ENCODE data around the gene AACS. TPM values are rescaled to one million over a fixed set of nuclear protein-coding genes. Genes with fewer than 3 reads are reported as not detected.

Gene AACS, protein sequence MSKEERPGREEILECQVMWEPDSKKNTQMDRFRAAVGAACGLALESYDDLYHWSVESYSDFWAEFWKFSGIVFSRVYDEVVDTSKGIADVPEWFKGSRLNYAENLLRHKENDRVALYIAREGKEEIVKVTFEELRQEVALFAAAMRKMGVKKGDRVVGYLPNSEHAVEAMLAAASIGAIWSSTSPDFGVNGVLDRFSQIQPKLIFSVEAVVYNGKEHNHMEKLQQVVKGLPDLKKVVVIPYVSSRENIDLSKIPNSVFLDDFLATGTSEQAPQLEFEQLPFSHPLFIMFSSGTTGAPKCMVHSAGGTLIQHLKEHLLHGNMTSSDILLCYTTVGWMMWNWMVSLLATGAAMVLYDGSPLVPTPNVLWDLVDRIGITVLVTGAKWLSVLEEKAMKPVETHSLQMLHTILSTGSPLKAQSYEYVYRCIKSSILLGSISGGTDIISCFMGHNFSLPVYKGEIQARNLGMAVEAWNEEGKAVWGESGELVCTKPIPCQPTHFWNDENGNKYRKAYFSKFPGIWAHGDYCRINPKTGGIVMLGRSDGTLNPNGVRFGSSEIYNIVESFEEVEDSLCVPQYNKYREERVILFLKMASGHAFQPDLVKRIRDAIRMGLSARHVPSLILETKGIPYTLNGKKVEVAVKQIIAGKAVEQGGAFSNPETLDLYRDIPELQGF
- total RNA-seq, result 24.5 and 30.3 TPM in 2 replicates

DNA sequence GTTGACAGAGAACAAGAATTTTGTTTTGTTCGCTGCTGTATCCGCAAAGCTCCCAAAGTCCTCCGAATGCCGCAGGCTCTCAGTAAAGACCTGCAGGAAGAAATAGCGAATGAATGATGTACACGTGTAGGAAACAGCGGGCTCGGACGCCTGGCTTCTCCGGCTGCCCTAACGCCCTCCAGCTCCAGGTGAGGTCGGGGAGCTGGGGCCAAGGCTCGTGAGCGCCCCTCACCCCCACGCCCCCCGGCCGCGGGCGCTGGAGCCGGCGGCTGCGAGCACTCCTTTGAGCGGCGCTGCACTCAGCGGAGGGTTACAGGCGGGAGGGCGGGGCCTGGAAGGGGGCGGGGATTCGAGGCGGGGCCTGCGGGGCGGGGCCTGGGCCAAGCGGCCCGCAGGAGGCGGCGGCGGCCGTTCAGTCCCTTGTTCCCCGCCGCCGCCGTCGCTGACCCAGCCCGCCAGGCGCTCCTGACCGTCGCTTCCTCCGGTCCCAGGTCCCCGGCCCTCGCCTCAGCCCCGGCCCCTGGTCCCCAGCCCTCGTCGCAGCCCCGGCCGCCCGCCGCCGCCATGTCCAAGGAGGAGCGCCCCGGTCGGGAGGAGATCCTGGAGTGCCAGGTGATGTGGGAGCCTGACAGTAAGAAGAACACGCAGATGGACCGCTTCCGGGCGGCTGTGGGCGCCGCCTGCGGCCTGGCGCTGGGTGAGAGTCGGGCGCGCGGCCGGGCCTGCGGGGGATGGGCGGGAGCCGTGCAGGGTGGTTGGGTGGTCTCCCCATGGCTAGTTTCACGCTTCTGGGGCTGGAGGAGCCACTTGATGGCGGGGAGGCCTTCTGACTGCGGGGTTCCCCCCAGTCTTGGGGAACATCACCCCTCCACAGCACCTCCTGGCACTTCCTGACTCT is at the start of gene AACS:
Gene AACS, plus strand, starts transcription at position 415 of the 898 bp plus-strand sequence. Its CDS starts 150 bp downstream, at position 565.

DNA sequence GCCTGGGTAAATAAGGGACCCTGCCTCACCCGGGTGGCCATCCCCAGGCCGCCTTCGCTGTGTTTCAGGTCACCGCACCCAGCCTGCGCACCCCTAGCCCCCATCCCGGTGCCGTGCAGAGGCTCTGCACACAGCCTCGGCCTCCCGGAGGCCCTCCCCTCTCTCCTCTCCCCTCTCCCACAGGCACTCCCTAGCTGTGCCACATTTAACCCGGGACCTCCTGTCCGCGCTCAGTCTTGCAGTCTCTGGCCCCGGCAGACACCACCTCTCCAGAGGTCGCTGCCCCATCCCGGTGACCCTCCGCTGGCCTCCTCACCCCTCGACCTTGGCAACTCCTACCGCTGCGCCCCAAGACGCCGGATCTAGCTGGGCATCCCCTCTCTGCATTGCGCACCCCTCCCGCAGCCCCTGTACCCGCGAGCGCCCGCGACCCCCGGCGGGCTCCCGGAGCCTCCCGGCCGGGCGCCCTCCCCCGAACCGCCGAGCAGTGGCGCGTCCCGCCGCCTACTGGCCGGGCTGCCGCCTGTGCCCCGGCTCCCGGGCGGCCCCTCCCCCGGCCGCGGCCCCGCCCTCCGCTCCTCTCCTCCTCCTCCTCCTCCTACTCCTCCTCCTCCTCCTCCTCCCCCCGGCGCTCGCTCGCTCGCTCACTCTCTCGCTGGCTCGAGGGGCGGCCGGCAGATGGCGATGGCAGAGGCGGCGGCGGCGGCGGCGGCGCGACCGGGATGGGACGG is 120.7 kb downstream of the AACS start, which contains the start of gene TMEM132B:
Gene TMEM132B, plus strand, starts transcription at position 647 of the 731 bp plus-strand sequence.

Small RNA genes within 50 kb of the gene (small RNA-seq; reads per million reads assigned to genes)
- not detected for gene AC122688.1

Other genes with a start within 250 kb of the AACS start
- 45.7 and 121 TPM in 2 replicates for gene SCARB1, start 201.6 kb upstream of the AACS start, total RNA-seq
- gene UBC, start 150.8 kb upstream of the AACS start, total RNA-seq, result 1,000 and 1,364 TPM in 2 replicates
- 18.2 and 23.8 TPM in 2 replicates for gene DHX37, start 76.3 kb upstream of the AACS start, total RNA-seq
- gene BRI3BP, start 71.8 kb upstream of the AACS start, total RNA-seq, result 10.0 and 14.1 TPM in 2 replicates
- 0.14 and 1.1 TPM in 2 replicates for gene TMEM132B, start 121.0 kb downstream of the AACS start, total RNA-seq

All from thoracic aorta endothelial cell (primary cell).